ELF-1 (cell line): ENCODE measurements around the gene DIPK1C.
A peak's percentile ranks its signal among the peaks of the same experiment; 100 is the strongest.

Source experiments
- DNase-seq: peaks from one replicate; pipeline ENCODE4 v3.0.0-alpha.2; 2016; ENCODE audit warnings: low read depth, low spot score

The DIPK1C gene

GRCh38 chr18:74389171-74389927, 67.8 kb downstream of the DIPK1C start:
- DNase-seq, result peak; percentile 48

GRCh38 chr18:74388227-74388626, 68.9 kb downstream of the DIPK1C start:
- DNase-seq, result no peak

- DNase-seq, result no peak
Observed at GRCh38 chr18:74387383-74387782, 69.7 kb downstream of the DIPK1C start.
